Glutamatergic neuron (in vitro differentiated cells): Measurements from ENCODE around the gene KIDINS220. TPM values are rescaled to one million over a fixed set of nuclear protein-coding genes. Genes with fewer than 3 reads are reported as not detected.

Experiments
- DNase-seq: peaks from one replicate; pipeline ENCODE4 v3.0.0; 2022
- H3K27ac Mint-ChIP-seq: one replicate; pipeline ENCODE4 v1.8.0; 2020; ENCODE audit warnings: mild to moderate bottlenecking, mixed read lengths, inconsistent platforms; ENCODE audit not compliant: unreplicated experiment
- H3K27me3 Mint-ChIP-seq: one replicate; pipeline ENCODE4 v1.8.0; 2020; ENCODE audit warnings: mild to moderate bottlenecking, moderate library complexity, mixed read lengths, inconsistent platforms; ENCODE audit not compliant: unreplicated experiment
- H3K36me3 Mint-ChIP-seq: one replicate; pipeline ENCODE4 v1.8.0; 2020; ENCODE audit warnings: mild to moderate bottlenecking, mixed read lengths, inconsistent platforms; ENCODE audit not compliant: unreplicated experiment
- H3K4me1 Mint-ChIP-seq: one replicate; pipeline ENCODE4 v1.8.0; 2020; ENCODE audit warnings: mild to moderate bottlenecking, low read depth, mixed read lengths, inconsistent platforms; ENCODE audit not compliant: unreplicated experiment
- H3K4me3 Mint-ChIP-seq: one replicate; pipeline ENCODE4 v1.8.0; 2020; ENCODE audit warnings: mild to moderate bottlenecking, mixed read lengths, inconsistent platforms; ENCODE audit not compliant: unreplicated experiment
- H3K9me3 Mint-ChIP-seq: one replicate; pipeline ENCODE4 v1.8.0; 2020; ENCODE audit warnings: mild to moderate bottlenecking, moderate library complexity, mixed read lengths, inconsistent platforms; ENCODE audit not compliant: unreplicated experiment
- CTCF ChIP-seq: fragments of 200-600 bp; sonication (generic); IDR thresholded peaks from one replicate; pipeline ENCODE4 v1.5.0; 2021; ENCODE audit not compliant: partially characterized antibody, unreplicated experiment
- long read RNA-seq: library from polyadenylated mRNA; unstranded; transcript quantifications from one replicate; pipeline ENCODE4 v2.0.0, GENCODE V29; 2020; ENCODE audit not compliant: unreplicated experiment
- total RNA-seq: library from RNA; stranded (reverse); fragmentation: NEBNext Ultra II Directional; extraction: Animal tissue kit (Norgen Biotek cat#: 25700); gene quantifications from one replicate; pipeline ENCODE4 v1.2.1, GENCODE V29; 2021; ENCODE audit not compliant: unreplicated experiment

The KIDINS220 gene
- total RNA-seq = 188 TPM
- long read RNA-seq, partial matches to known transcripts = 11 of 20 reads
- long read RNA-seq, other reads (novel, unspliced or antisense) = 9 of 20 reads

- H3K27ac Mint-ChIP-seq = peak within 1 kb of the TSS; percentile 97
- peak within 1 kb of the TSS; percentile 98 for H3K4me3 Mint-ChIP-seq
- H3K36me3 Mint-ChIP-seq = peaks cover 10% of the 10 kb centered on the region
- peaks cover 5% of the 10 kb centered on the region for H3K9me3 Mint-ChIP-seq
- TF ChIP-seq CTCF = no peak
- H3K27me3 Mint-ChIP-seq = peaks cover 2% of the 10 kb centered on the region
- H3K4me1 Mint-ChIP-seq = peaks cover 17% of the 10 kb centered on the region
- peak; percentile 87 for DNase-seq
These were observed at the start of gene KIDINS220 for GRCh38 chr2:8836971-8837794. Gene KIDINS220, minus strand, starts transcription at chr2:8837613. Its CDS starts 10,520 bp downstream, at chr2:8827093.

DNA sequence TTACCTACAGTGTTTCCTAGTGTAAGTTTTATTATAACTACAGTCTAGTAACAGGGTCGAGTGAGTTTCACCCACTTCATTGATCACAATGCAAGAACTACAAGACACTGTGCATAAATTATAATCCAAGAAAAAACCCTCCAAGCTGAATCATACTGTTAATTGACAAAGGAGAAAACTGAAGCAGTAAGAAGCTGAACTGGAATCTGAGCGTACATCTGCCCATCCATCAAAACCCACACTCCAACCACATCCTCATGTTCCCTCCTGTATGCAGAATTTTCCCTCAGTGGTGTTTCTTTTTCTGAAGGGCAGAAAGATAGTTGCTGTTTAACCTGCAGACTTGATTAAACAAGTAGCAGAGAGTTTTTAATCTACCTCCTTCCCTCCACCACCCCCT is 49.5 kb upstream of the KIDINS220 start:
- no peaks in the 10 kb centered on the region for H3K9me3 Mint-ChIP-seq
- peaks cover 4% of the 10 kb centered on the region for H3K27me3 Mint-ChIP-seq
- no peak overlapping the region for H3K4me3 Mint-ChIP-seq
- H3K27ac Mint-ChIP-seq = no peak overlapping the region
- TF ChIP-seq CTCF = no peak
- no peak for DNase-seq
- H3K36me3 Mint-ChIP-seq = no peaks in the 10 kb centered on the region
- no peaks in the 10 kb centered on the region for H3K4me1 Mint-ChIP-seq

- Mint-ChIP-seq H3K4me3 (no peak overlapping the region), H3K9me3 (no peaks in the 10 kb centered on the region), H3K36me3 (no peaks in the 10 kb centered on the region), H3K27me3 (peaks cover 4% of the 10 kb centered on the region), H3K27ac (no peak overlapping the region), H3K4me1 (no peaks in the 10 kb centered on the region)
- TF ChIP-seq CTCF = no peak
- no peak for DNase-seq
These were observed 48.7 kb upstream of the KIDINS220 start for GRCh38 chr2:8886202-8886518.

DNA sequence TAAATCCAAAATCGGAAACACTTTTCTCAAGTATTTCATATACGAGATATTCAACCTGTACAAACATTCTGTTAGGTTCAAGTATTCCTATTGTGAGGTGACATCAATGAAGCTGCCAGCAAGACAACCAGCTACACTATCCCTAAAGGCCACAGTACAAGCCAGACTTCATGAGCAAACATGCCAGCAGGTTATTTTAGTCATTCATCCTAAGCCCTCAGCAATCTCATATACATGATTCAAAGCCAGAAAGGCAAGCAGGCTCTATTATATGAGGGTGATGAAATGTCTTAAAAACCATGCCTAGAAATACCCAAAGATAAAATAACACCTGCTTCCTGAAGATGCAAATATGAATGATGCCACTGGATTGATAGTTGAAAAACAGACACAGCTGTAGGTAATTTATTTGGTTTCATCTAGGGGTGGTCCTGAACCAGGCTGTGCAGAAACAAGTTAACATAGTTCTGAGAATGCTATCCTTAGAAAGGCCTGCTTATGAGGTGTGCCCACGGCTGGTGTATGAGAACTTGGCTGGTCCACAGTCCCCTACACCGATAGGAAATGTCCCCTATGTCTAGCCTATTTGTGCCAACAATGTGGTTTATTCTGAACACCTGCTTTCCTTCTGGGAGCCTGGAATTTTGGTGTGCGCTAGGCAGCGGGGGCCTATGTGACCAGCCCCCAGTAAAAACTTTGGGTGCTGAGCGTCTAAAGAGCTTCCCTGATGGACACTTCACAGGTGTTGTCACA is 48.2 kb upstream of the KIDINS220 start:
- TF ChIP-seq CTCF = no peak
- DNase-seq = no peak
- peaks cover 4% of the 10 kb centered on the region for H3K27me3 Mint-ChIP-seq
- no peaks in the 10 kb centered on the region for H3K9me3 Mint-ChIP-seq
- no peak overlapping the region for H3K4me3 Mint-ChIP-seq
- H3K27ac Mint-ChIP-seq = no peak overlapping the region
- no peaks in the 10 kb centered on the region for H3K36me3 Mint-ChIP-seq
- no peaks in the 10 kb centered on the region for H3K4me1 Mint-ChIP-seq

- DNase-seq = no peak
- Mint-ChIP-seq H3K4me3 (no peak overlapping the region), H3K27ac (no peak overlapping the region), H3K36me3 (no peaks in the 10 kb centered on the region), H3K4me1 (no peaks in the 10 kb centered on the region), H3K27me3 (peaks cover 3% of the 10 kb centered on the region), H3K9me3 (no peaks in the 10 kb centered on the region)
- no peak for TF ChIP-seq CTCF
These were observed 47.4 kb upstream of the KIDINS220 start for GRCh38 chr2:8884812-8885211.
